Measurements from ENCODE around the gene SUPV3L1. TPM values are rescaled to one million over a fixed set of nuclear protein-coding genes. Genes with fewer than 3 reads are reported as not detected.

SUPV3L1 gene
- total and polyA plus RNA-seq, 2 of the 8 experiments (the other 6 are each of a cell fraction or from before 2014, with no cell fraction given): 34.6 to 45.6 TPM

GRCh38 chr10:69217119-69217754 lies 37.2 kb downstream of the SUPV3L1 start:
- Histone ChIP-seq H4K91ac (replicated peaks; ENCODE audit: insufficient read length, low read length) (no peak overlapping the region), H2BK5ac (ENCODE audit: low read depth, low read length) (no peak overlapping the region), H3K23ac (ENCODE audit: insufficient read length) (no peak overlapping the region), H3K4me1 (replicated peaks in 1 of 4; ENCODE audit: control insufficient read depth in 3 of 4, insufficient read depth in 4 of 4, low read length in 3 of 4) (no peaks in the 10 kb centered on the region), H2AFZ (ENCODE audit: low read length) (no peak overlapping the region), H3K4me3 (ENCODE audit: extremely low read depth in 1 of 4, insufficient read depth in 2 of 4, low read depth in 3 of 4, low read length in 4 of 4) (no peak overlapping the region), H2BK12ac (ENCODE audit: low read depth, low read length) (no peak overlapping the region), H3K9ac (replicated peaks in 1 of 4; ENCODE audit: extremely low read depth in 1 of 4, low read depth in 3 of 4, low read length in 3 of 4) (no peak overlapping the region), H3K27ac (ENCODE audit: low read depth, low read length) (no peak overlapping the region), H3K4ac (replicated peaks; ENCODE audit: insufficient read length, low read depth, low read length) (no peak overlapping the region), H3K79me1 (ENCODE audit: low read depth, low read length) (no peaks in the 10 kb centered on the region), H2BK20ac (ENCODE audit: low read length) (no peak overlapping the region), H3K27me3 (replicated peaks in 1 of 4; ENCODE audit: control insufficient read depth in 3 of 4, extremely low read depth in 1 of 4, insufficient read depth in 3 of 4, low read length in 3 of 4) (no peaks in the 10 kb centered on the region), H4K5ac (ENCODE audit: insufficient read length, low read depth, low read length) (no peak overlapping the region), H3K18ac (ENCODE audit: extremely low read depth, low read length) (no peak overlapping the region), H3K9me3 (ENCODE audit: insufficient read depth in 2 of 2, low read depth in 1 of 2, low read length in 1 of 2) (no peaks in the 10 kb centered on the region), H2BK120ac (replicated peaks; ENCODE audit: low read depth, low read length) (no peak overlapping the region), H4K8ac (ENCODE audit: extremely low read depth, insufficient read depth, low read length) (no peak overlapping the region), H3K4me2 (ENCODE audit: insufficient read depth in 1 of 2, low read depth in 2 of 2, low read length in 2 of 2) (no peak overlapping the region), H3K23me2 (ENCODE audit: low read depth, low read length) (no peaks in the 10 kb centered on the region), H3K56ac (replicated peaks; ENCODE audit: insufficient read length, low read depth, low read length) (no peak overlapping the region), H3K36me3 (ENCODE audit: control insufficient read depth in 2 of 4, insufficient read depth in 4 of 4, low read length in 3 of 4) (no peaks in the 10 kb centered on the region), H2BK15ac (ENCODE audit: low read length) (no peak overlapping the region), H3K14ac (ENCODE audit: insufficient read length) (no peak overlapping the region), H2AK5ac (ENCODE audit: low read depth, low read length) (no peak overlapping the region), H4K20me1 (replicated peaks in 1 of 2; ENCODE audit: control insufficient read depth in 1 of 2, insufficient read depth in 2 of 2, low read length in 2 of 2) (no peaks in the 10 kb centered on the region), H3K79me2 (ENCODE audit: control insufficient read depth in 1 of 2, insufficient read depth in 2 of 2, low read length in 2 of 2) (no peaks in the 10 kb centered on the region)
- CTCF ChIA-PET (ENCODE audit: partially characterized antibody): interaction anchor here (1.1 to 1.5 kb wide), 4 partner anchors 66 to 191 kb away, joined by 3 to 6 read pairs (median 4); no protein-coding TSS in a partner anchor
- TF ChIP-seq GTF2F1 (IDR thresholded peaks at IDR 0.05; ENCODE audit: borderline replicate concordance, low read depth, low read length) (no peak), SP2 (IDR thresholded peaks at IDR 0.05; ENCODE audit: low read length) (no peak), CEBPB (IDR thresholded peaks at IDR 0.05; ENCODE audit: low read depth, low read length) (peak; percentile 70), ZNF274 (IDR thresholded peaks at IDR 0.05; ENCODE audit: borderline replicate concordance, extremely low read depth, low read length) (no peak), CREB1 (IDR thresholded peaks at IDR 0.05) (no peak), KDM1A (IDR thresholded peaks at IDR 0.05; ENCODE audit: borderline replicate concordance, low read length) (no peak), ASH2L (IDR thresholded peaks at IDR 0.05; ENCODE audit: low read length) (no peak)
- FAIRE-seq (no peak), DNase-seq (ENCODE audit: low read depth in 1 of 2, low spot score in 2 of 2) (no peak)
- WGBS, 2 experiments (ENCODE audit: extremely low coverage in 1 of 2, insufficient coverage in 1 of 2, insufficient read length in 1 of 2, insufficient replicate concordance in 2 of 2, low coverage in 1 of 2, low lambda C conversion rate in 2 of 2, missing lambda C conversion rate in 1 of 2): 91% methylated on average over 4 of the region's 4 CpGs; no CpG with 5 or more reads in 1 of the 2 experiments
- POLR2A ChIA-PET (ENCODE audit: partially characterized antibody): no interaction called here

All from H1 (cell line).